ENCODE results near the gene ZSCAN26. TPM values are rescaled to one million over a fixed set of nuclear protein-coding genes. Genes with fewer than 3 reads are reported as not detected.

Gene ZSCAN26
- polyA plus RNA-seq, 1 of the 3 experiments (the other 2 are of a cell fraction) = 11.0 TPM

- whole genome bisulfite sequencing (ENCODE audit: low lambda C conversion rate) = 88% methylated on average over 4 of the region's 9 CpGs
- H3K27ac ChIP-seq (ENCODE audit: low read depth in 2 of 2, low read length in 1 of 2) = no peak overlapping the region
- no peaks in the 10 kb centered on the region for H3F3A ChIP-seq (replicated peaks; ENCODE audit: insufficient read depth)
- no peaks in the 10 kb centered on the region for H3K9me3 ChIP-seq
- no peaks in the 10 kb centered on the region for H3K36me3 ChIP-seq (replicated peaks in 1 of 2; ENCODE audit: control insufficient read depth in 1 of 2, insufficient read depth in 2 of 2, low read length in 1 of 2)
- peaks cover 0 to 8% of the 10 kb centered on the region in 2 experiments; a peak in 2 of 4 replicates for H3K4me1 ChIP-seq (ENCODE audit: control insufficient read depth in 1 of 2, insufficient read depth in 2 of 2, low read depth in 1 of 2, low read length in 1 of 2)
- no peak for TF ChIP-seq NFIC (IDR thresholded peaks at IDR 0.05; ENCODE audit: borderline replicate concordance)
- no peak for TF ChIP-seq NRF1 (IDR thresholded peaks at IDR 0.05; ENCODE audit: low read depth, low read length)
- no peak for TF ChIP-seq ZBTB33 (IDR thresholded peaks at IDR 0.05; ENCODE audit: borderline replicate concordance, low read depth)
- TF ChIP-seq FOXM1 (IDR thresholded peaks at IDR 0.05; ENCODE audit: low read depth) = no peak
- TF ChIP-seq GABPA (IDR thresholded peaks at IDR 0.05; ENCODE audit: low read depth) = no peak
- TF ChIP-seq TAF1 (IDR thresholded peaks at IDR 0.05; ENCODE audit: borderline replicate concordance, low read depth, low read length) = no peak
- no peak for TF ChIP-seq MAX (IDR thresholded peaks at IDR 0.05; ENCODE audit: low read depth)
- H3K27me3 ChIP-seq (ENCODE audit: insufficient read depth) = no peaks in the 10 kb centered on the region
- no peak for DNase-seq
- no peak overlapping the region for H3K9ac ChIP-seq
- no peak overlapping the region for H2AFZ ChIP-seq (ENCODE audit: low read depth)
- ChIA-PET POLR2A (no interaction called here), CTCF (interaction anchor here (0.9 to 1.5 kb wide), 2 partner anchors 13 to 45 kb away, joined by 3 to 4 read pairs; no protein-coding TSS in a partner anchor)
- H4K20me1 ChIP-seq (ENCODE audit: insufficient read depth) = no peaks in the 10 kb centered on the region
- H3K4me3 ChIP-seq (ENCODE audit: low read depth in 2 of 2, low read length in 1 of 2) = no peak overlapping the region
- H3K9me2 ChIP-seq = no peaks in the 10 kb centered on the region
- no peaks in the 10 kb centered on the region for H3K79me2 ChIP-seq (ENCODE audit: insufficient read depth)
- H3K4me2 ChIP-seq = no peak overlapping the region
These were observed 44.3 kb downstream of the ZSCAN26 start for GRCh38 chr6:28311139-28311823.

DNA sequence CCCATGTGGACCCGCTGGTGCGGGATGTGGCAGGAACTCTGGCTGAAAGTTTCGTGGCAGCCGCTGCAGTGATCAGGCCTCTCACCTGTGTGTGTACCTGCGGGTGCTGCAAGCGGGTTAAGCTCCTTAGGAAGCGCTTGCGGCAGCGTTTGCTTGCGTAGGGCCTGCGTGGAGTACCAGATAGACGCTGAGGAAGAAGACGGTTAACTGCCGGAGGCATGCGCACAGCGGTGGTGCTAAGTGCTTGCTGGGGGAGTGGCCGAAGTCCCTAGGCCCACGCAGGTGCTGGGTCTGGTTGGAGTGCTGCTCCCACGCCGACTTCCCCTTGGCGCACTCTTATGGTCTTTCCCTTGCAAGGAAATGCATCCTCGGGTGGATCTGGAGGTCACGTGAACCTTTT, 46.0 kb downstream of the ZSCAN26 start:
- Histone ChIP-seq H3K4me1 (ENCODE audit: control insufficient read depth in 1 of 2, insufficient read depth in 2 of 2, low read depth in 1 of 2, low read length in 1 of 2) (peaks cover 0 to 8% of the 10 kb centered on the region in 2 experiments; a peak in 2 of 4 replicates), H3K36me3 (replicated peaks in 1 of 2; ENCODE audit: control insufficient read depth in 1 of 2, insufficient read depth in 2 of 2, low read length in 1 of 2) (no peaks in the 10 kb centered on the region), H3K9me3 (no peaks in the 10 kb centered on the region), H4K20me1 (ENCODE audit: insufficient read depth) (no peaks in the 10 kb centered on the region), H3F3A (replicated peaks; ENCODE audit: insufficient read depth) (no peaks in the 10 kb centered on the region), H3K27me3 (ENCODE audit: insufficient read depth) (no peaks in the 10 kb centered on the region), H3K27ac (ENCODE audit: low read depth in 2 of 2, low read length in 1 of 2) (no peak overlapping the region), H2AFZ (ENCODE audit: low read depth) (no peak overlapping the region), H3K9me2 (no peaks in the 10 kb centered on the region), H3K79me2 (ENCODE audit: insufficient read depth) (no peaks in the 10 kb centered on the region), H3K9ac (no peak overlapping the region), H3K4me3 (ENCODE audit: low read depth in 2 of 2, low read length in 1 of 2) (no peak overlapping the region), H3K4me2 (no peak overlapping the region)
- no peak for DNase-seq
- POLR2A ChIA-PET = no interaction called here
- 97% methylated on average over 20 of the region's 23 CpGs for WGBS (ENCODE audit: low lambda C conversion rate)
- CTCF ChIA-PET = no interaction called here
- TF ChIP-seq RCOR1 (IDR thresholded peaks at IDR 0.05; ENCODE audit: low read length) (no peak), TCF12 (IDR thresholded peaks at IDR 0.05) (no peak), MXI1 (IDR thresholded peaks at IDR 0.05; ENCODE audit: low read depth, low read length) (no peak), JUND (IDR thresholded peaks at IDR 0.05) (no peak), NFIC (IDR thresholded peaks at IDR 0.05; ENCODE audit: borderline replicate concordance) (no peak), POLR2AphosphoS5 (IDR thresholded peaks at IDR 0.05; ENCODE audit: low read depth, low read length) (no peak), REST (IDR thresholded peaks at IDR 0.05; ENCODE audit: low read depth, low read length) (no peak), RXRA (IDR thresholded peaks at IDR 0.05; ENCODE audit: borderline replicate concordance, low read depth) (no peak), FOSL2 (IDR thresholded peaks at IDR 0.05; ENCODE audit: borderline replicate concordance, low read depth) (no peak), PBX3 (IDR thresholded peaks at IDR 0.05) (no peak), MAX (IDR thresholded peaks at IDR 0.05; ENCODE audit: low read depth) (no peak), EZH2phosphoT487 (IDR thresholded peaks at IDR 0.05; ENCODE audit: borderline replicate concordance, low read depth) (no peak), ELF1 (IDR thresholded peaks at IDR 0.05) (no peak), CHD2 (IDR thresholded peaks at IDR 0.05; ENCODE audit: low read length, partially characterized antibody) (no peak), NRF1 (IDR thresholded peaks at IDR 0.05; ENCODE audit: low read depth, low read length) (no peak)
- TF ChIP-seq, protein P1, sequence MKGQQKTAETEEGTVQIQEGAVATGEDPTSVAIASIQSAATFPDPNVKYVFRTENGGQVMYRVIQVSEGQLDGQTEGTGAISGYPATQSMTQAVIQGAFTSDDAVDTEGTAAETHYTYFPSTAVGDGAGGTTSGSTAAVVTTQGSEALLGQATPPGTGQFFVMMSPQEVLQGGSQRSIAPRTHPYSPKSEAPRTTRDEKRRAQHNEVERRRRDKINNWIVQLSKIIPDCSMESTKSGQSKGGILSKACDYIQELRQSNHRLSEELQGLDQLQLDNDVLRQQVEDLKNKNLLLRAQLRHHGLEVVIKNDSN (IDR thresholded peaks at IDR 0.05; ENCODE audit: borderline replicate concordance, low read depth) = no peak
